GM12873 (cell line): ENCODE measurements around the gene GPBP1L1.
A peak's percentile ranks its signal among the peaks of the same experiment; 100 is the strongest.

Experiments used
- TF ChIP-seq, protein P1 (sequence below): IDR thresholded peaks from 2 replicates; pipeline ENCODE4 v1.5.1; 2012; ENCODE audit warnings: low read depth, mild to moderate bottlenecking, moderate library complexity, low read length, control low read depth; ENCODE audit not compliant: insufficient read depth; ENCODE audit errors: missing control alignments

GPBP1L1 gene

DNA sequence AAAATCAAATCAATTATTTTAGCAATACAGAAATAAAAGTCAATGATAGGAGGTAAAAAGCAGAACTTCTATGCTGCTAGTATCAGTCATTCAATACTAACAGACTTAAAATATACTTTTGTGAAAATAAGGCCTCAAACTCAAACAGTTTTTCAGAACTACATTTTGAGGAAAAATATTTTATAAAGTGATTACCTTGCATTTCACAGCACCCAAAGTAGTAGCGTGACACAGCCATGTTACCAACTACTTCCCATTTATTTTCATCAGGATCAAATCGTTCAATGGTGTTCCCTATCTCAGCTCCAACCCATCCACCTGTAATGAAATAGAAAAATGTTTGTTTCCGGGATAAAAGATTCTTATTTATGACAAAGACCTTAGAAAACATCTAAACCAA, 30.4 kb upstream of the GPBP1L1 start:
- TF ChIP-seq, protein P1, sequence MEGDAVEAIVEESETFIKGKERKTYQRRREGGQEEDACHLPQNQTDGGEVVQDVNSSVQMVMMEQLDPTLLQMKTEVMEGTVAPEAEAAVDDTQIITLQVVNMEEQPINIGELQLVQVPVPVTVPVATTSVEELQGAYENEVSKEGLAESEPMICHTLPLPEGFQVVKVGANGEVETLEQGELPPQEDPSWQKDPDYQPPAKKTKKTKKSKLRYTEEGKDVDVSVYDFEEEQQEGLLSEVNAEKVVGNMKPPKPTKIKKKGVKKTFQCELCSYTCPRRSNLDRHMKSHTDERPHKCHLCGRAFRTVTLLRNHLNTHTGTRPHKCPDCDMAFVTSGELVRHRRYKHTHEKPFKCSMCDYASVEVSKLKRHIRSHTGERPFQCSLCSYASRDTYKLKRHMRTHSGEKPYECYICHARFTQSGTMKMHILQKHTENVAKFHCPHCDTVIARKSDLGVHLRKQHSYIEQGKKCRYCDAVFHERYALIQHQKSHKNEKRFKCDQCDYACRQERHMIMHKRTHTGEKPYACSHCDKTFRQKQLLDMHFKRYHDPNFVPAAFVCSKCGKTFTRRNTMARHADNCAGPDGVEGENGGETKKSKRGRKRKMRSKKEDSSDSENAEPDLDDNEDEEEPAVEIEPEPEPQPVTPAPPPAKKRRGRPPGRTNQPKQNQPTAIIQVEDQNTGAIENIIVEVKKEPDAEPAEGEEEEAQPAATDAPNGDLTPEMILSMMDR = no peak

DNA sequence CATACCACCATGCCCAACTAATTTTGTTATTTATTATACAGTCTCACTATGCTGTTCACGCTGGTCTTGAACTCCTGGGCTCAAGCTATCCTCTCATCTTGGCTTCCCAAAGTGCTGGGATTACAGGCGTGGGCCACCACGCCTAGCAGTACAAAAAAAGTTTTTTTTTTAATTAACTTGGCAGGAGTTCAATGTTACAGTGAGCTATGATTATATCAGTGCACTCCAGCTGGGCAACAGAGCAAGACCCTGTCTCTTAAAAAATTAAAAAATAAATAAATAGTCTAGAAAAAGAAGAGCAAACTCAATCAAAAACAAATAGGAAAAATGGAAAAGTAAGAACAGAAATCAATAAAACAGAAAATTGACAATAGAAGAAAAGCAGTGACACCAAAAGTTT, 27.4 kb upstream of the GPBP1L1 start:
- TF ChIP-seq, protein P1 = no peak

DNA sequence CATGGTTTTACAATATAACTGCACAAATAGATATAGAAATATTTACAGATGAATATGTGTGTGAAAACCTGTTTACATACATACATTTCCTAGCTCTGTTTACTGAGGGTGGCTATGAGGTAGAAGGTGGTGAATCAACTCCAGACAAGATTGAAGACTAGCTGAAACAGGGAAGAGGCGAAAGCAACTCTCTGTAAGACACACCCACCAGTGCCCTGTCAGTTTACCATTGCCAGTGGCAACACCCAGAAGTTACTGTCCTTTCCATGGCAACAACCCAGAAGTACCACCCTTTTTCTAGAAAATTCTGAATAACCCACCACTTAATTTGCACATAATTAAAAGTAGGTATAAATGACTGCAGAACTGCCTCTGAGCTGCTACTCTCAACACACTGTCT, 18.3 kb upstream of the GPBP1L1 start:
- TF ChIP-seq, protein P1 = no peak

DNA sequence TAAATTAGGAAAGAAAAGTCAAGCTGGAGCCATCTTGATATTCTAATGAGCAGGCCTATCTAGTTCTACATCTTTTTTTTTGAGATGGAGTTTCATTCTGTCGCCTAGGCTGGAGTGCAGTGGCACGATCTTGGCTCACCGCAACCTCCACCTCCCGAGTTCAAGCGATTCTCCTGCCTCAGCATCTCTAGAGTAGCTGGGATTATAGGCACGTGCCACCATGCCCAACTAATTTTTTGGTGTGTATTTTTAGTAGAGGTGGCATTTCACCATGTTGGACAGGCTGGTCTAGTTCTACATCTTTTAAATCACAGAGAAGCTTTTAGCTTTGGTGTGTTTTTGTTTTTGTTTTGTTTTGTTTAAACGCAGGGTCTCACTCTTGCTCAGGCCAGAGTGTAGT, 8.5 kb upstream of the GPBP1L1 start:
- TF ChIP-seq, protein P1 = no peak

DNA sequence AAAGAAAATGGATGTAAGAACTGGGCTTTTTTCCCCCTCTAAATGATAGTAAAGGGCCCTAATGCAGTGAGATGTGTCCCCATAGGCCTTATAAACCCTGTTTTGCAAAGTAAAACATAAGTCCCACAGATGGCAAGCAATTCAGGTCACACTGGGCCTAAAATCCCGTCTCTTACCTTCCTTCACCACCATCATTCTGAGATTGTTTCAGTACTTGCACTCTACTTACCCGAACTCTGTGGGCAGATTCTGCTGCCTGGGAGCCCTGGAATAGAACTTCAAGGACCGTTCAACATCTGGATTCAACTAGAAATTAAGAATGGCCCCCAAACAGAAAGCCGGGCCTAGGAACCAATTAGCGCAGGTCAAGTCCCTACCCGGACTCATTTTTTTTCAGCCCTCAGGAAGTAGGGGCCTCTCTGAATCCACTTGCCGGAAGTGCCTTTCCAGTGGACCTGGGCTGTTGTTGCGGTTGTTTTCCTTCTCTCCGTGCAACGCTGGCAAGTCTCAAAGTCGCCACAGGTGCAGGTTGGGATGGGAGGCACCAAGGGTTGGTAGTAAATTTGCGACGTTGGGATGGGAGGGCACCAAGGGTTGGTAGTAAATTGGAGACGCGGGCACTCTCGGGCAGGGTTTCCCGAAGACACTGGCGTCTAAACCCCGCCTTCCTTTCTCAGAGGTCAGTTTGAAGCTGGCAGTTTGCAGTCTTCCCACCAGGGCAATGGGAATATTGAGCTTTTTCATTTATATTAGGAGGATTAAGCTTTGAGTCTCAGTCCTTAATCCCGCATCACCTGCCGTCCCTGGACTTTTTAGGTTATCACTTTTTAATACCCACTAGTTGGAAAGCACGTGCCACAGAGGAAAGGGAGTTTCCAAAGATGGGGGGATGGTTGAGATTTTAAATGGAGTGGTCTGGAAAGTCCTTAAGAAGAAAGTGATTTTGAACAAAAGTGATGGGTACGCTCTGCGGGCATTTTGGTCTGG, 1.7 kb upstream of the GPBP1L1 start, which contains the start of gene TMEM69:
TSS of gene TMEM69 (plus strand) at position 428 of the 987 bp plus-strand sequence. CDS start 2,888 bp downstream, outside the sequence.
- TF ChIP-seq, protein P1 = peak; percentile 24

DNA sequence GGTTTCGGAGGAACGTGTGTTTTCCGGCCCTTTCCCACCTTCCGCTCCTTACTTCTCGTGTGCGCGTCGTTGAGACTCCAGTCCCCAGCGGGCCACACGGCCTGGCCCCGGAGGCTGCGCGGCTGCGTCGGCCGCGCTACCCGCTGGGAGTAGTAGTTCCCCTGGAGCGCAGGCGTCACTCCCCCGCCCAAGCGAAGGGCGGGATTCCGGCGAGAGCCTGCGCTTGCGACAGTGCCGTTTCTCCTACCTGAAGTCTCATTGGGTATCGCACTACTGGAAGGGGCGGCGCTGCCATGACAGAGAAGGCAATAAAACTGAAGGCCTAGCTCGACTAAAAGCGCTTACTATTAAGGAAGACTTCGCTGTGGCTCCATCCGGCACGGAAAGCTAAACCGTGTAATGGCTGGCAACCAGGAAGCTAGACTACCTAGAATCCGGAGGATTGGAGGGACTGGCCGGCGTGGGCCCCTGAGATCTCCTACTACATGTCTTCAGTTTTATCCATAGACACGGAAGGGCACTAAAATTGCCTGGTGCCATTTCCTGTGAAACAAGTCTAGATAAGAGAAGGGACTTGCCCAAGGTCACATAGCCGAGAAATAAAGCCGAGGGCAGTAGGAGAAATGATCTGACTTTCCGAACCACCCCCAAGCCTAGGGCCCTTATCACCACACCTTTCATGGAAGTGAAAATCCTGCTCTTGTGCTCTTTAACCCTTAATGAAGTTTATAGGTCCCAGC, 851 bp upstream of the GPBP1L1 start:
- TF ChIP-seq, protein P1 = no peak

DNA sequence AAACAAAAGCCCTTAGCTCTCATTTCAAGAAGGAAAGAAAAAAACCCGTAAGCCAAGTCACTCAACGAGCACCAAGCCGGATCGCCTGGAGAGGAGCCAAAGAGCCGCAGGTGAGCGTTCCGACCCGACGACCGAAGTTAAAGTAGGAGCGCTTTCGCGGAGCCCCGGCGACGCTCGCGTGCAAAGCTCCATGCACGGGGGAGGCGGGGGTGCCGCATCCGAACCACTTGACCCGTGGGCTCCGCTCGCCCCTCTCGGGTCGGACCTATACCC, 382 bp downstream of the GPBP1L1 start:
- TF ChIP-seq, protein P1 = peak; percentile 35
